A673 (cell line): Measurements from ENCODE around the gene TRRAP. TPM values are rescaled to one million over a fixed set of nuclear protein-coding genes. Genes with fewer than 3 reads are reported as not detected.

Source experiments
- BruUV-seq: library from RNA; stranded (reverse); fragments of 400-500 nt; replicated peaks from 2 replicates; lab custom pipeline; 2021; lab: Mats Ljungman, UMichigan
- CTCF ChIA-PET: fragments of 300-600 bp; sonication (Branson Sonifier 250); formaldehyde crosslinking; loops from one replicate; lab custom pipeline; 2022; ENCODE audit warnings: antibody characterized with exemption; lab: Charles Lee
- POLR2A ChIA-PET: fragments of 300-600 bp; sonication (Branson Sonifier 250); formaldehyde crosslinking; loops from one replicate; lab custom pipeline; 2022; ENCODE audit warnings: antibody characterized with exemption; ENCODE audit not compliant: low non-redundant PET; lab: Charles Lee
- DNase-seq: peaks from one replicate; pipeline ENCODE4 v3.0.0-alpha.2; 2015; ENCODE audit warnings: low spot score
- H3K27ac ChIP-seq: fragments of 200-600 bp; sonication (generic); 2 replicates; pipeline ENCODE4 v1.5.1; 2016; ENCODE audit warnings: mixed run types, low read depth, mild to moderate bottlenecking, mixed read lengths, antibody characterized with exemption, low read length; ENCODE audit not compliant: poor library complexity, severe bottlenecking
- H3K27me3 ChIP-seq: fragments of 200-600 bp; sonication (generic); replicated peaks from 2 replicates; pipeline ENCODE4 v1.6.1; 2017; ENCODE audit warnings: mixed run types, low read depth, mild to moderate bottlenecking, mixed read lengths, antibody characterized with exemption, low read length; ENCODE audit not compliant: insufficient read depth, poor library complexity
- H3K36me3 ChIP-seq: fragments of 200-600 bp; sonication (generic); 2 replicates; pipeline ENCODE4 v1.6.1; 2016; ENCODE audit warnings: mixed run types, mild to moderate bottlenecking, mixed read lengths, antibody characterized with exemption, low read length; ENCODE audit not compliant: insufficient read depth, poor library complexity, severe bottlenecking
- H3K4me1 ChIP-seq: fragments of 200-600 bp; sonication (generic); 2 replicates; pipeline ENCODE4 v1.6.1; 2017; ENCODE audit warnings: mixed run types, mild to moderate bottlenecking, mixed read lengths, antibody characterized with exemption, low read length; ENCODE audit not compliant: insufficient read depth, poor library complexity, severe bottlenecking
- H3K4me3 ChIP-seq: fragments of 200-600 bp; sonication (generic); 2 replicates; pipeline ENCODE4 v1.5.1; 2016; ENCODE audit warnings: low read depth, mixed run types, mild to moderate bottlenecking, mixed read lengths, low read length; ENCODE audit not compliant: poor library complexity, severe bottlenecking
- H3K9me3 ChIP-seq: fragments of 200-600 bp; sonication (generic); 2 replicates; pipeline ENCODE4 v1.6.1; 2016; ENCODE audit warnings: mixed run types, low read depth, mild to moderate bottlenecking, mixed read lengths, antibody characterized with exemption, low read length; ENCODE audit not compliant: poor library complexity, severe bottlenecking
- CTCF ChIP-seq: fragments of 300-800, 200-600 bp; sonication (generic); conservative IDR thresholded peaks from 2 replicates; pipeline ENCODE4 v1.5.1; 2017; ENCODE audit warnings: low read depth, mild to moderate bottlenecking, antibody characterized with exemption, low read length, moderate library complexity, mixed read lengths
- EZH2 ChIP-seq: fragments of 200-600 bp; sonication (generic); IDR thresholded peaks from 2 replicates; pipeline ENCODE4 v1.6.1; 2017; ENCODE audit warnings: borderline replicate concordance, low read depth, mild to moderate bottlenecking, mixed read lengths, antibody characterized with exemption, low read length; ENCODE audit not compliant: poor library complexity, severe bottlenecking
- intact Hi-C: fragments of 100-400 bp; cut with micrococcal nuclease; formaldehyde crosslinking; loops from one replicate; pipeline ENCODE4 v1.10.0; 2022; ENCODE audit not compliant: unreplicated experiment
- total RNA-seq: library from RNA; stranded (reverse); gene quantifications from 2 replicates; pipeline ENCODE4 v1.2.3, GENCODE V29; 2021

The TRRAP gene
- total RNA-seq, 1 experiment from 2014 or later: 50.2 TPM

- no peaks in the 10 kb centered on the region for H3K4me1 ChIP-seq
- no peak for TF ChIP-seq CTCF
- TF ChIP-seq EZH2: no peak
- intact Hi-C loops: no loop called here
- CTCF ChIA-PET: no interaction called here
- POLR2A ChIA-PET: no interaction called here
- no peak overlapping the region for H3K27ac ChIP-seq
- peaks cover 47% of the 10 kb centered on the region for H3K36me3 ChIP-seq
- H3K4me3 ChIP-seq: no peak overlapping the region
- no TSS peak for BruUV-seq
- H3K9me3 ChIP-seq: no peaks in the 10 kb centered on the region
- DNase-seq: no peak
- no peaks in the 10 kb centered on the region for H3K27me3 ChIP-seq
These were observed 125.9 kb downstream of the TRRAP start for GRCh38 chr7:99004216-99004615.

GRCh38 chr7:99004781-99005500, 126.6 kb downstream of the TRRAP start:
- H3K9me3 ChIP-seq: no peaks in the 10 kb centered on the region
- intact Hi-C loops: no loop called here
- POLR2A ChIA-PET: no interaction called here
- TF ChIP-seq CTCF (no peak), EZH2 (no peak)
- no peak overlapping the region for H3K27ac ChIP-seq
- no TSS peak for BruUV-seq
- no peaks in the 10 kb centered on the region for H3K4me1 ChIP-seq
- H3K27me3 ChIP-seq: no peaks in the 10 kb centered on the region
- CTCF ChIA-PET: no interaction called here
- H3K36me3 ChIP-seq: peaks cover 50% of the 10 kb centered on the region
- no peak for DNase-seq
- no peak overlapping the region for H3K4me3 ChIP-seq

GRCh38 chr7:99005776-99006175, 127.4 kb downstream of the TRRAP start:
- Histone ChIP-seq H3K27me3 (no peaks in the 10 kb centered on the region), H3K27ac (no peak overlapping the region), H3K36me3 (peaks cover 57% of the 10 kb centered on the region), H3K9me3 (no peaks in the 10 kb centered on the region), H3K4me3 (no peak overlapping the region), H3K4me1 (no peaks in the 10 kb centered on the region)
- POLR2A ChIA-PET: no interaction called here
- intact Hi-C loops: no loop called here
- no TSS peak for BruUV-seq
- DNase-seq: no peak
- CTCF ChIA-PET: no interaction called here
- TF ChIP-seq CTCF: no peak
- no peak for TF ChIP-seq EZH2
